GM21576 (cell line): ENCODE measurements around the gene GPX2.
A peak's percentile ranks its signal among the peaks of the same experiment; 100 is the strongest.

ENCODE experiments used
- ATAC-seq: cut with Tn5 transposase; IDR thresholded peaks from one replicate; pipeline ENCODE4 v1.9.1; 2021; ENCODE audit warnings: mild to moderate bottlenecking, moderate library complexity; ENCODE audit not compliant: unreplicated experiment

GPX2 gene

GRCh38 chr14:64940336-64940910 is 2.1 kb downstream of the GPX2 start:
- ATAC-seq = no peak

GRCh38 chr14:64939817-64940190 is 2.7 kb downstream of the GPX2 start:
- ATAC-seq = no peak

- no peak for ATAC-seq
These were observed 3.4 kb downstream of the GPX2 start for GRCh38 chr14:64938972-64939816.

GRCh38 chr14:64937821-64938193 is 4.7 kb downstream of the GPX2 start:
- no peak for ATAC-seq

GRCh38 chr14:64937171-64937820 is 5.2 kb downstream of the GPX2 start:
- ATAC-seq = no peak

GRCh38 chr14:64935508-64935907 is 7.0 kb downstream of the GPX2 start:
- ATAC-seq = no peak

- ATAC-seq = no peak
These were observed 8.1 kb downstream of the GPX2 start for GRCh38 chr14:64934338-64934929.

GRCh38 chr14:64932231-64932630 is 10.3 kb downstream of the GPX2 start:
- no peak for ATAC-seq

- ATAC-seq = no peak
These were observed 11.4 kb downstream of the GPX2 start for GRCh38 chr14:64931123-64931522.

GRCh38 chr14:64930085-64930843 is 12.3 kb downstream of the GPX2 start:
- no peak for ATAC-seq

GRCh38 chr14:64929014-64929359 is 13.6 kb downstream of the GPX2 start:
- no peak for ATAC-seq

GRCh38 chr14:64928239-64929013 is 14.1 kb downstream of the GPX2 start:
- peak; percentile 75 for ATAC-seq

GRCh38 chr14:64927031-64927430 is 15.5 kb downstream of the GPX2 start:
- no peak for ATAC-seq

- no peak for ATAC-seq
These were observed 16.0 kb downstream of the GPX2 start for GRCh38 chr14:64926398-64926995.

- no peak for ATAC-seq
These were observed 19.5 kb downstream of the GPX2 start for GRCh38 chr14:64923015-64923414.

- no peak for ATAC-seq
These were observed 22.1 kb downstream of the GPX2 start for GRCh38 chr14:64920465-64920864.

GRCh38 chr14:64919618-64920017 is 22.9 kb downstream of the GPX2 start:
- no peak for ATAC-seq

- ATAC-seq = no peak
These were observed 23.3 kb downstream of the GPX2 start for GRCh38 chr14:64919215-64919614.

GRCh38 chr14:64918216-64918615 is 24.3 kb downstream of the GPX2 start:
- ATAC-seq = no peak

- ATAC-seq = no peak
These were observed 26.7 kb downstream of the GPX2 start for GRCh38 chr14:64915797-64916196.
